Fibroblast of pulmonary artery (primary cell): ENCODE data around the gene IL1RAPL2.
"Not testable (repeated sequence)": the region's sequence is repeated elsewhere in the genome, so short reads cannot be mapped to it uniquely, and the experiment has no call there.

Experiments used
- DNase-seq: peaks from one replicate; pipeline ENCODE4 v3.0.0-alpha.2; 2010; ENCODE audit warnings: low read depth
- H3K4me3 ChIP-seq: replicated peaks from 2 replicates; pipeline ENCODE4 v1.5.1; 2011; ENCODE audit warnings: low read depth, mild to moderate bottlenecking, control low read depth, low read length, moderate library complexity
- CTCF ChIP-seq: IDR thresholded peaks from 2 replicates; pipeline ENCODE4 v1.5.1; 2011; ENCODE audit warnings: mild to moderate bottlenecking, control low read depth, low read length, inconsistent platforms; ENCODE audit errors: missing control alignments

IL1RAPL2 gene

GRCh38 chrX:104670051-104670450 lies 104.1 kb downstream of the IL1RAPL2 start:
- H3K4me3 ChIP-seq = no peak overlapping the region
- TF ChIP-seq CTCF = no peak
- no peak for DNase-seq

GRCh38 chrX:104677517-104677916 lies 111.5 kb downstream of the IL1RAPL2 start:
- not testable (repeated sequence) for DNase-seq, H3K4me3 ChIP-seq

GRCh38 chrX:104679175-104679574 lies 113.2 kb downstream of the IL1RAPL2 start:
- no peak for DNase-seq
- no peak for TF ChIP-seq CTCF
- no peak overlapping the region for H3K4me3 ChIP-seq

GRCh38 chrX:104681214-104681613 lies 115.2 kb downstream of the IL1RAPL2 start:
- TF ChIP-seq CTCF = no peak
- no peak for DNase-seq
- H3K4me3 ChIP-seq = no peak overlapping the region

- no peak overlapping the region for H3K4me3 ChIP-seq
- DNase-seq = no peak
- no peak for TF ChIP-seq CTCF
These were observed 118.1 kb downstream of the IL1RAPL2 start for GRCh38 chrX:104684077-104684476.

- DNase-seq = no peak
- TF ChIP-seq CTCF = no peak
- H3K4me3 ChIP-seq = no peak overlapping the region
These were observed 129.6 kb downstream of the IL1RAPL2 start for GRCh38 chrX:104695593-104695992.

GRCh38 chrX:104696667-104697066 lies 130.7 kb downstream of the IL1RAPL2 start:
- DNase-seq = no peak
- TF ChIP-seq CTCF = no peak
- H3K4me3 ChIP-seq = no peak overlapping the region

- no peak for DNase-seq
- TF ChIP-seq CTCF = no peak
- no peak overlapping the region for H3K4me3 ChIP-seq
These were observed 131.3 kb downstream of the IL1RAPL2 start for GRCh38 chrX:104697294-104697693.
